ENCODE measurements around the gene SGK1.

SGK1 gene

GRCh38 chr6:134165561-134166201 is 152.2 kb downstream of the SGK1 start:
- peak overlapping the region in 1 of 21 experiments; percentile 2 for H3K27ac ChIP-seq
- H3K4me3 ChIP-seq: no peak overlapping the region

GRCh38 chr6:134164300-134164699 is 153.6 kb downstream of the SGK1 start:
- no peak overlapping the region for H3K4me3 ChIP-seq
- H3K27ac ChIP-seq: no peak overlapping the region

GRCh38 chr6:134162932-134163331 is 155.0 kb downstream of the SGK1 start:
- H3K4me3 ChIP-seq: no peak overlapping the region
- H3K27ac ChIP-seq: no peak overlapping the region

DNA sequence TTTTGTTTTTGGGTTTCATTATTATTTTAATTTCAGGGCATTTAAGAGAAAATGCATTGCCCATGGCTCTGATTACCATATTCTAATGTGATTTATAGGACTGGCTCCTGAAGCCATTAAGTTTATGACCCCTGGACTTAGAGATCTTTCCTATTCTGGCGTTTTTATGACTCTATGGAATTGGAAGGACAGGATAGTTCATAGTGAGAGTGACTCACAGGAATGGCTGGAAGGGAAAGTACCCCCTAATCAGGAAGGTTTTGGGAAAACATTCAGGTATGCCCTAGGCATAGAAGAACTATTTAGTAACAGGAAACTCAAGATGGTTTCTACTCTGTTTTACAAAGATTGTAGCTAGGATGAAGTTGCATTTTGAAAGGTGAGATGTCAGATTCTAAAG is 156.9 kb downstream of the SGK1 start:
- no peak overlapping the region for H3K4me3 ChIP-seq
- H3K27ac ChIP-seq: no peak overlapping the region

GRCh38 chr6:134152767-134153485 is 165.0 kb downstream of the SGK1 start:
- Histone ChIP-seq H3K27ac (no peak overlapping the region), H3K4me3 (no peak overlapping the region)

DNA sequence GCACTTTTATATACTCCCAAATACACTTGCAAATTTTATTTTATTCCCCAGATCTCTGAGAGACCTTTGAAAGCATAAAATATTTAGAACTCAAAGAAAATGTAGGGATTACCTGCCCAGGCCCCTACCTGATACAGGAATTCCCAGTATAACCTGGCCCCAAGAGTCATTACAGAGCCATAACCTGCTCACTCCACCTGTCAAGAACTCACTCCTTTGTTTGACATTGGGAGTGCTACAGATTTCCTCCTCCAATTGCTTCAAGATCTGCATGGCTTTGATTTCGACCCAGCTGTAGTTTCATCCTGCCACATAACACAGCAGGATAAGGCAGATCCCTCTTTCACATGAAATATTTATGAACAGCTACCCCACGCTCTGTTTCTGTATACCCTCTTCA is 169.3 kb downstream of the SGK1 start:
- H3K27ac ChIP-seq: peak overlapping the region in 1 of 21 experiments; percentile 17
- H3K4me3 ChIP-seq: no peak overlapping the region

- no peak overlapping the region for H3K4me3 ChIP-seq
Measured at GRCh38 chr6:134147034-134147533, 170.8 kb downstream of the SGK1 start.

DNA sequence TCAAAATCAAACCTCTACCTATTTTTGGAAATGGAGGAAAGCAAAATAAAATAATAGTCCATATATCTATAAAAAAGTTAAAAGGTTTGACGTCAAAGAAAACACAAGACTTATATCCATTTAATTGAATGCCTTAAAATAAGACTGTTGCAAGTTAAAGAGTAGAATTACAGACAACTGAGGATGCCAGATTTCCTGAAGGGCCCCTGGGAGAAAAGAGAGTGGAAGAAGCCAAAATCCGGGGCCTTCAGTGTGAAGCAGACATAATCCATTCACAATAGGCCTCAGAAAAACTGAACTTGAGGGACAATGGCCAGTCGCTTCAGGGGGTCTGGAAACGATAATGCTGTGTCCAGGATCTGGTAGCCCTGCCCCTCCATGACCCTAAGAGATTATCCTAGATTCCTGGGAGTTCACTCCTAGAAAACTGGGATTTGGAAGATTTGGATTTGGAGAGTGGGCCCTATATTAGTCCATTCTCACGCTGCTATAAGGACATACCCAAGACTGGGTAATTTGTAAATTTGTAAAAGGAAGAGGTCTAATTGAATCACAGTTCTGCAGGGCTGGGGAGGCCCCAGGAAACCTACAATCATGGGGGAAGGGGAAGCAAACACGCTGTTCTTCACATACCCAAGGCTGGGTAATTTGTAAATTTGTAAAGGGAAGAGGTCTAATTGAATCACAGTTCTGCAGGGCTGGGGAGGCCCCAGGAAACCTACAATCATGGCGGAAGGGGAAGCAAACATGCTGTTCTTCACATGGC is 171.5 kb downstream of the SGK1 start:
- Histone ChIP-seq H3K27ac (no peak overlapping the region), H3K4me3 (no peak overlapping the region)

More at GRCh38 chr6:134147034-134147533, 170.8 kb downstream of the SGK1 start:
- H3K27ac ChIP-seq: no peak overlapping the region

GRCh38 chr6:134145786-134146185 is 172.1 kb downstream of the SGK1 start:
- Histone ChIP-seq H3K4me3 (no peak overlapping the region), H3K27ac (no peak overlapping the region)

GRCh38 chr6:134138226-134138975 is 179.5 kb downstream of the SGK1 start:
- no peak overlapping the region for H3K4me3 ChIP-seq
- no peak overlapping the region for H3K27ac ChIP-seq

DNA sequence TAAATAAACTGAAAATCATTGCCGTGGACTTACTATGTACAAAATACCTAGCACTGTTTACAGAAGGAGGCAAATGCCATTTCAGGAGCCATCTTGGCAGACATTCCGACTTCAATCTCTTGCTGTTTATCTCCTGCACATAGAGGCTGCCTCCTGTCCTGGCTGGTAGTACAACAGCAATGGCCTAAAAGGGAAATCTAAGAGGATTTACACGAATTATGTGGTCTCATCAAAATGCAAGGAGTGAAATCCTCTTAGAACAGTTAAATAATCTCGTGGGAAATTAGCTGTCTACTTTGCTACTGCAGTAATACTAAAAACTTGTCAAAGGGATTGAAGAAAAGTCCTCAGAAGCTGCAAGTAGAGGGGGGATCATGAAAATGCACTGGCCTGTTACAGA is 183.3 kb downstream of the SGK1 start:
- Histone ChIP-seq H3K27ac (no peak overlapping the region), H3K4me3 (no peak overlapping the region)

DNA sequence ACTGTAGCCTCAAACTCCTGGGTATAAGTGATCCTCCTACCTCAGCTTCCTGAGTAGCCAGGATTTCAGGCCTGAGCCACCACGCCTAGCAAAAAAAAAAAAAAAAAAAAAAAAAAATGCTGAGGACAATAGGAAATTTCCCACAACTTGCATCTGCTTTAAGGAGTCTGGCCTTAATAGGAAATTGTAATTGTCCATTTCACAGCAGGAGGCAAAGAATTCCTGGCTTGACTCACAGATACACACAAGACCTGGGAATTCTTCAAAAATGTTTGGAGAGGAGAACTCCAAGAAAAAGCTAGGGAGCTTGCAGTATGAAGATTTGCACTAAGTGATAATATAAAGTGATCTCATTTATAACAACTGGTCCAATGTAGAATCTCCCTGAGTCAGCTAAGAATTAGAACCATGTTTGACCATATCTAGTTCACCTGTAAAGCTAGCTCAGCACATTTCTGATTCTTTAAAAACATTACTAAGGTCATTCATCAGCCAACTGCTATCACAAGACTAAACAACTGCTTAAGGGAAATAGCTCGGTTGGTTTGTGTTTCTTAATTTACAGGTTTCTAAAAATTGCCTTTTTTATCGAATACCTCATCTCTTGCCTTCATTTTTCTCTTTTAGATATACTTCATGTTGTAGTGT is 185.3 kb downstream of the SGK1 start:
- Histone ChIP-seq H3K27ac (no peak overlapping the region), H3K4me3 (no peak overlapping the region)

- H3K27ac ChIP-seq: no peak overlapping the region
Measured at GRCh38 chr6:134131530-134132139, 186.3 kb downstream of the SGK1 start.

DNA sequence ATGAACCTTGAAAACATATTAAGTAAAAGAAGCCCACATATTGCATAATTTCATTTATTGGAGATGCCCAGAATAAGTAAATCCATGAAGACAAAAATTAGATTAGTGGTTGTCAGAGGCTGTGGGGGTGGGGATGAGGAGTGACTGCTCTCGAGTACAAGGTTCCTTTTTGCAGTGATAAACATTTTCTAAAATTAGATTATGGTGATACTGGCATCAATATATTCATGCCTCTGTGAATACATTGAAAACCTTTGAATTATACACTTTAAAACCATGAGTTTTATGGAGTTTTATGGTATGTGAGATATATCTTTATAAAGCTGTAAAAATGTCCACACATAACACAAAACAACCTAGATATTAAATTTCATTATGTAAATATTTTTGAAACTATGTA is 189.8 kb downstream of the SGK1 start:
- no peak overlapping the region for H3K27ac ChIP-seq
- no peak overlapping the region for H3K4me3 ChIP-seq

More at GRCh38 chr6:134131530-134132139, 186.3 kb downstream of the SGK1 start:
- H3K4me3 ChIP-seq: no peak overlapping the region

GRCh38 chr6:134123666-134124208 is 194.2 kb downstream of the SGK1 start:
- Histone ChIP-seq H3K27ac (no peak overlapping the region), H3K4me3 (no peak overlapping the region)

GRCh38 chr6:134122775-134123174 is 195.1 kb downstream of the SGK1 start:
- H3K27ac ChIP-seq: no peak overlapping the region

DNA sequence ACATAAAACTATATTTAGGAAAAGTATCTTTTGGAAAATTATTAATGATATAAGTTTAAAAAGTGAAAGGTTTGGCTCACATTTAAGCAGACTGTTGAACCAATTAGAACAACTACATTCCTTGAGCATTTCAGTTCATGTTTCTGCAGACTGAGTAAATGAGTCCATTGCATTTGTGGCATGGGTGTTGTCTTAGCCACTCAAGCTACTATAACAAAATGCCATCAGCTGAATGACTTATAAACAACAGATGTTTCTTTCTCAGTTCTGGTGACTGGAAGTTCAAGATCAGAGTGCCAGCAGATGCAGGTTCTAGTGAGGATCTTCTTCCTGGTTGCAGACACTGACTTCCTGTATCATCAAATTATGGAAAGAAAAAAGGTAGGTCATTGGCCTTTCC is 198.4 kb downstream of the SGK1 start:
- H3K27ac ChIP-seq: no peak overlapping the region
- no peak overlapping the region for H3K4me3 ChIP-seq

More at GRCh38 chr6:134122775-134123174, 195.1 kb downstream of the SGK1 start:
- no peak overlapping the region for H3K4me3 ChIP-seq

Measured in skin epidermis (tissue), 12 donors.